ENCODE results near the gene IL9.

Gene IL9

DNA sequence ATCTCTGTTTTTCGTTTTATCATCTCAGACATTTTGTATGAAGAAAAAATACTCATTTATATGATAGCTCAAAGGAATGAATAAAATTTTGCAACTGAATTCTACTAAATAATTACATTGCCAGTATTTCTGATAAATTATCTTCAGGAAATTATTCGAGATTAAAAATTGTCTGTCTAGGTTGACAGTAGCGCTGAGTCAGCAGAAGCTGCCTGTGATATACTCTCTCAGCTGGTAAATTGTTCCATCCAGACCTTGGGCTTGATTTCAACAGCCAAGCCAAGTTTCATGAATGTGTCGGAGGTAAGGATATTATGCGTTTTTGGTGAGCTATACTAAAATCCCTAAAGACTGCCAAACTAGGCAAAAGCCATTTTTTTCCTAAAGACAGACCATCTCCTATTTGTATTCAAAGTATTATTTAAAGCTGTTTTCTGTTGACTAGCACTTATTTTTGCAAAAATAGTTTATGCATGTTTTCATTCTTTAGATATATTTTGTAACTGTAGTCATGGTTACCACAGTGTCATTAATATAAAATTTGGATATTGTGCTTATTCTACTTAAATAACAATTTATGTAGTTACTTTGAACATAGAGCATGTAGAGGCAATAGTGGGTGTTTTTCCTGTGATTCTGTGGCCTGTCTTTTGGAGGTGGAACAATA is 41.7 kb upstream of the IL9 start:
- no peaks in the 10 kb centered on the region for H3K4me1 ChIP-seq (ENCODE audit: control insufficient read depth, low read depth, low read length)
- no peak overlapping the region for H2BK5ac ChIP-seq (ENCODE audit: low read length)
- no peak overlapping the region for H3K27ac ChIP-seq (ENCODE audit: low read depth, low read length)
- H3K79me1 ChIP-seq (ENCODE audit: low read length) = no peaks in the 10 kb centered on the region
- no peak overlapping the region for H3K18ac ChIP-seq (ENCODE audit: low read length)
- no peaks in the 10 kb centered on the region for H3K36me3 ChIP-seq (ENCODE audit: control insufficient read depth, insufficient read depth, low read length)
- H3K79me2 ChIP-seq (ENCODE audit: control insufficient read depth, insufficient read depth, low read length) = no peaks in the 10 kb centered on the region
- H3K9ac ChIP-seq (ENCODE audit: low read length) = no peak overlapping the region
- no peak overlapping the region for H2AK5ac ChIP-seq (ENCODE audit: low read length)
- no peak overlapping the region for H3K4ac ChIP-seq (ENCODE audit: low read depth, low read length)
- H3K4me2 ChIP-seq (ENCODE audit: low read length) = no peak overlapping the region
- no peak overlapping the region for H3K4me3 ChIP-seq (ENCODE audit: low read length)
- no peak overlapping the region for H3K23ac ChIP-seq (ENCODE audit: low read length)
- H4K8ac ChIP-seq (ENCODE audit: low read depth, low read length) = no peak overlapping the region
- H4K5ac ChIP-seq (ENCODE audit: low read length) = no peak overlapping the region
- H2BK15ac ChIP-seq (replicated peaks; ENCODE audit: low read depth) = no peak overlapping the region
- peaks cover 2% of the 10 kb centered on the region for H3K27me3 ChIP-seq (ENCODE audit: insufficient read depth, low read length, poor library complexity)
- WGBS (ENCODE audit: extremely low coverage, insufficient coverage, low lambda C conversion rate) = no CpG with 5 or more reads among the region's 5 CpGs
- DNase-seq = no peak
- H2BK120ac ChIP-seq (ENCODE audit: low read depth, low read length) = no peak overlapping the region
- no peak overlapping the region for H3K56ac ChIP-seq (ENCODE audit: low read length)

GRCh38 chr5:135934939-135935338 is 39.3 kb upstream of the IL9 start:
- H2BK5ac ChIP-seq (ENCODE audit: low read length) = no peak overlapping the region
- H3K79me1 ChIP-seq (ENCODE audit: low read length) = no peaks in the 10 kb centered on the region
- no peak overlapping the region for H3K56ac ChIP-seq (ENCODE audit: low read length)
- H2BK120ac ChIP-seq (ENCODE audit: low read depth, low read length) = no peak overlapping the region
- no peak overlapping the region for H3K4ac ChIP-seq (ENCODE audit: low read depth, low read length)
- H3K79me2 ChIP-seq (ENCODE audit: control insufficient read depth, insufficient read depth, low read length) = no peaks in the 10 kb centered on the region
- no peaks in the 10 kb centered on the region for H3K36me3 ChIP-seq (ENCODE audit: control insufficient read depth, insufficient read depth, low read length)
- no peak for DNase-seq
- no CpG with 5 or more reads among the region's 3 CpGs for WGBS (ENCODE audit: extremely low coverage, insufficient coverage, low lambda C conversion rate)
- no peak overlapping the region for H3K18ac ChIP-seq (ENCODE audit: low read length)
- no peak overlapping the region for H4K5ac ChIP-seq (ENCODE audit: low read length)
- no peak overlapping the region for H2AK5ac ChIP-seq (ENCODE audit: low read length)
- no peak overlapping the region for H3K27ac ChIP-seq (ENCODE audit: low read depth, low read length)
- H2BK15ac ChIP-seq (replicated peaks; ENCODE audit: low read depth) = no peak overlapping the region
- no peak overlapping the region for H3K4me3 ChIP-seq (ENCODE audit: low read length)
- H3K4me1 ChIP-seq (ENCODE audit: control insufficient read depth, low read depth, low read length) = no peaks in the 10 kb centered on the region
- no peak overlapping the region for H3K23ac ChIP-seq (ENCODE audit: low read length)
- H4K8ac ChIP-seq (ENCODE audit: low read depth, low read length) = no peak overlapping the region
- peaks cover 18% of the 10 kb centered on the region for H3K27me3 ChIP-seq (ENCODE audit: insufficient read depth, low read length, poor library complexity)
- H3K4me2 ChIP-seq (ENCODE audit: low read length) = no peak overlapping the region
- no peak overlapping the region for H3K9ac ChIP-seq (ENCODE audit: low read length)

GRCh38 chr5:135930949-135931295 is 35.3 kb upstream of the IL9 start:
- Histone ChIP-seq H3K9ac (ENCODE audit: low read length) (no peak overlapping the region), H2BK5ac (ENCODE audit: low read length) (no peak overlapping the region), H3K27me3 (ENCODE audit: insufficient read depth, low read length, poor library complexity) (peaks cover 18% of the 10 kb centered on the region), H2BK15ac (replicated peaks; ENCODE audit: low read depth) (no peak overlapping the region), H3K4me1 (ENCODE audit: control insufficient read depth, low read depth, low read length) (no peaks in the 10 kb centered on the region), H3K79me2 (ENCODE audit: control insufficient read depth, insufficient read depth, low read length) (no peaks in the 10 kb centered on the region), H3K4me2 (ENCODE audit: low read length) (peak overlapping the region; percentile 52), H2AK5ac (ENCODE audit: low read length) (no peak overlapping the region), H3K4me3 (ENCODE audit: low read length) (no peak overlapping the region), H3K23ac (ENCODE audit: low read length) (no peak overlapping the region), H3K56ac (ENCODE audit: low read length) (no peak overlapping the region), H2BK120ac (ENCODE audit: low read depth, low read length) (no peak overlapping the region), H3K27ac (ENCODE audit: low read depth, low read length) (no peak overlapping the region), H3K79me1 (ENCODE audit: low read length) (no peaks in the 10 kb centered on the region), H4K5ac (ENCODE audit: low read length) (no peak overlapping the region), H3K18ac (ENCODE audit: low read length) (no peak overlapping the region), H3K36me3 (ENCODE audit: control insufficient read depth, insufficient read depth, low read length) (no peaks in the 10 kb centered on the region), H3K4ac (ENCODE audit: low read depth, low read length) (no peak overlapping the region), H4K8ac (ENCODE audit: low read depth, low read length) (no peak overlapping the region)
- DNase-seq = no peak
- WGBS (ENCODE audit: extremely low coverage, insufficient coverage, low lambda C conversion rate) = no CpG with 5 or more reads among the region's 18 CpGs

DNA sequence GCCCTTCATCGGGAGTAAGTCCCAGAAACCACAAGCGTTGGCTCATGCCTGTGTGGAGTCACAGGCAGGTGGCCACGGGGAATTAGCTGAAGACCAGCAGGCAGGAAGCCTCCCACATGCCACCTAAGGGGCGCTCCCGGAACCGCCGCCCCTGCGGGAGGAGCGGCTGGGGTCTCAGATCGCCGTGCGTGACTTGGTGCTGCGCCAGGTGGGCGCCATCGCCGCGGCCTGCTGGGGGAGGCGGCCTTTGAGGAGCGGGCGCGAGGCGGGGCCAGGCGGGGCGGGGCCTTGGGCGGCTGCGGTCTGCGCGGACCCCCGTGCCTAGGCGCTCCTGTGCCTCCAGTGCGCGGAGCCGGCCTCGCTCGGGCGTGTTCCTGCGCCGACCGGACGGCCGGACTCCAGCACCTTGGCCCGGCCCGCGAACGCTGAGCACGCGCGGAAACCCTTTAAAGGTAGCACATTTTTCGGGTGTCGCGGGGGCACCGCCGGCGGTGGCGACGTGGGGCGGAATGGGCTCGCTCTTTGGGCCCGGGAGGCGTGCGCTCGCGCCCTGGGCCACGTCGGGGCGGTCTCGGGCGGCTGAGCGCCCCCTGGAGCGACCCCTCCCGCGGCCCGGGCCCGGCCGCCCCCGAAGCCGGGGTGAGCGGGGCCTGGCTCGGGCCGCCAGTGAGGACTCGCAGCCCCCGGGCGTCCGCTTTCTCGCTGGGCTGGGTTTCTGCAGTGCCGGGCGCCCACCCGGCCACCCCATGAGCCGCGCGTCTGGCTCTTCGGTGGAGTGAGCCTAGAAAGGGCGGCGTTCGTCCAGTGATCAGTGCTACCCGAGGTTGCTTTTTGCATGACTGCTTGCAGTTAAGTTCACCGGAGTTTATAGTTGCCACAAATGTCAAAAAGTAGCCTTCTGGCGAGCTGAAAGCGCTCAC is 34.6 kb upstream of the IL9 start:
- H2BK5ac ChIP-seq (ENCODE audit: low read length) = no peak overlapping the region
- no peak overlapping the region for H3K4ac ChIP-seq (ENCODE audit: low read depth, low read length)
- H2BK120ac ChIP-seq (ENCODE audit: low read depth, low read length) = no peak overlapping the region
- H2BK15ac ChIP-seq (replicated peaks; ENCODE audit: low read depth) = no peak overlapping the region
- H3K4me1 ChIP-seq (ENCODE audit: control insufficient read depth, low read depth, low read length) = no peaks in the 10 kb centered on the region
- no peaks in the 10 kb centered on the region for H3K36me3 ChIP-seq (ENCODE audit: control insufficient read depth, insufficient read depth, low read length)
- no peak overlapping the region for H3K4me3 ChIP-seq (ENCODE audit: low read length)
- WGBS (ENCODE audit: extremely low coverage, insufficient coverage, low lambda C conversion rate) = no CpG with 5 or more reads among the region's 99 CpGs
- no peaks in the 10 kb centered on the region for H3K79me2 ChIP-seq (ENCODE audit: control insufficient read depth, insufficient read depth, low read length)
- H3K23ac ChIP-seq (ENCODE audit: low read length) = no peak overlapping the region
- peak overlapping the region; percentile 52 for H3K4me2 ChIP-seq (ENCODE audit: low read length)
- no peaks in the 10 kb centered on the region for H3K79me1 ChIP-seq (ENCODE audit: low read length)
- H3K27me3 ChIP-seq (ENCODE audit: insufficient read depth, low read length, poor library complexity) = peaks cover 18% of the 10 kb centered on the region
- H4K5ac ChIP-seq (ENCODE audit: low read length) = no peak overlapping the region
- no peak overlapping the region for H4K8ac ChIP-seq (ENCODE audit: low read depth, low read length)
- no peak overlapping the region for H3K27ac ChIP-seq (ENCODE audit: low read depth, low read length)
- peak; percentile 67 for DNase-seq
- H3K18ac ChIP-seq (ENCODE audit: low read length) = no peak overlapping the region
- no peak overlapping the region for H2AK5ac ChIP-seq (ENCODE audit: low read length)
- peak overlapping the region; percentile 44 for H3K56ac ChIP-seq (ENCODE audit: low read length)
- H3K9ac ChIP-seq (ENCODE audit: low read length) = peak overlapping the region; percentile 47

- H2BK15ac ChIP-seq (replicated peaks; ENCODE audit: low read depth) = no peak overlapping the region
- H4K8ac ChIP-seq (ENCODE audit: low read depth, low read length) = no peak overlapping the region
- no CpG with 5 or more reads among the region's 1 CpG for WGBS (ENCODE audit: extremely low coverage, insufficient coverage, low lambda C conversion rate)
- no peaks in the 10 kb centered on the region for H3K27me3 ChIP-seq (ENCODE audit: insufficient read depth, low read length, poor library complexity)
- DNase-seq = no peak
- no peaks in the 10 kb centered on the region for H3K36me3 ChIP-seq (ENCODE audit: control insufficient read depth, insufficient read depth, low read length)
- no peak overlapping the region for H3K27ac ChIP-seq (ENCODE audit: low read depth, low read length)
- H3K4me1 ChIP-seq (ENCODE audit: control insufficient read depth, low read depth, low read length) = no peaks in the 10 kb centered on the region
- no peak overlapping the region for H3K18ac ChIP-seq (ENCODE audit: low read length)
- H2BK120ac ChIP-seq (ENCODE audit: low read depth, low read length) = no peak overlapping the region
- no peak overlapping the region for H2AK5ac ChIP-seq (ENCODE audit: low read length)
- no peak overlapping the region for H3K4me2 ChIP-seq (ENCODE audit: low read length)
- H3K4me3 ChIP-seq (ENCODE audit: low read length) = no peak overlapping the region
- H3K23ac ChIP-seq (ENCODE audit: low read length) = no peak overlapping the region
- no peak overlapping the region for H3K4ac ChIP-seq (ENCODE audit: low read depth, low read length)
- H3K56ac ChIP-seq (ENCODE audit: low read length) = no peak overlapping the region
- no peak overlapping the region for H4K5ac ChIP-seq (ENCODE audit: low read length)
- H3K79me1 ChIP-seq (ENCODE audit: low read length) = no peaks in the 10 kb centered on the region
- no peak overlapping the region for H3K9ac ChIP-seq (ENCODE audit: low read length)
- H3K79me2 ChIP-seq (ENCODE audit: control insufficient read depth, insufficient read depth, low read length) = no peaks in the 10 kb centered on the region
- no peak overlapping the region for H2BK5ac ChIP-seq (ENCODE audit: low read length)
These were observed 25.7 kb upstream of the IL9 start for GRCh38 chr5:135921388-135921787.
